Left ventricle myocardium inferior (tissue), 1 donor: ENCODE results near the gene KRT75. TPM values are rescaled to one million over a fixed set of nuclear protein-coding genes. Genes with fewer than 3 reads are reported as not detected.
A peak's percentile ranks its signal among the peaks of the same experiment; 100 is the strongest.

Source experiments
- DNase-seq: peaks from one replicate; pipeline ENCODE4 v3.0.0-alpha.2; 2020
- H3K27ac ChIP-seq: fragments of 200-600 bp; replicated peaks from 2 replicates; pipeline ENCODE4 v1.8.0; 2021
- H3K27me3 ChIP-seq: fragments of 200-600 bp; 2 replicates; pipeline ENCODE4 v1.8.0; 2021; ENCODE audit warnings: low read depth
- H3K36me3 ChIP-seq: fragments of 200-600 bp; 2 replicates; pipeline ENCODE4 v1.8.0; 2021
- H3K4me1 ChIP-seq: fragments of 200-600 bp; 2 replicates; pipeline ENCODE4 v1.8.0; 2021
- H3K4me3 ChIP-seq: fragments of 200-600 bp; 2 replicates; pipeline ENCODE4 v1.8.0; 2021; ENCODE audit warnings: mild to moderate bottlenecking, moderate library complexity
- H3K9me3 ChIP-seq: fragments of 200-600 bp; replicated peaks from 2 replicates; pipeline ENCODE4 v1.8.0; 2021
- intact Hi-C: fragments of 100-400 bp; cut with micrococcal nuclease; formaldehyde crosslinking; loops from one replicate; pipeline ENCODE4 v1.11.0; 2022
- total RNA-seq: library from RNA; stranded (reverse); fragmentation: NEBNext Ultra II Directional; extraction: Animal tissue kit (Norgen Biotek cat#: 25700); gene quantifications from one replicate; pipeline ENCODE4 v1.2.1, GENCODE V29; 2021
- TF ChIP-seq, protein P1 (sequence below): fragments of 200-600 bp; IDR thresholded peaks from 2 replicates; pipeline ENCODE4 v1.8.0; 2021; ENCODE audit warnings: antibody characterized with exemption, mild to moderate bottlenecking, borderline replicate concordance
- donor health status: DM: no; HTN: yes; CAD: no; lungs with severe emphysema.

The KRT75 gene
- total RNA-seq, 1 donor from 2014 or later, result not detected

GRCh38 chr12:52439845-52440244 lies 5.7 kb upstream of the KRT75 start:
- no peak overlapping the region for H3K4me3 ChIP-seq
- H3K9me3 ChIP-seq, result no peaks in the 10 kb centered on the region
- peaks cover 66% of the 10 kb centered on the region for H3K27me3 ChIP-seq
- intact Hi-C loops, result no loop called here
- H3K36me3 ChIP-seq, result no peaks in the 10 kb centered on the region
- no peak for DNase-seq
- H3K4me1 ChIP-seq, result peaks cover 5% of the 10 kb centered on the region
- no peak overlapping the region for H3K27ac ChIP-seq
- TF ChIP-seq, protein P1, sequence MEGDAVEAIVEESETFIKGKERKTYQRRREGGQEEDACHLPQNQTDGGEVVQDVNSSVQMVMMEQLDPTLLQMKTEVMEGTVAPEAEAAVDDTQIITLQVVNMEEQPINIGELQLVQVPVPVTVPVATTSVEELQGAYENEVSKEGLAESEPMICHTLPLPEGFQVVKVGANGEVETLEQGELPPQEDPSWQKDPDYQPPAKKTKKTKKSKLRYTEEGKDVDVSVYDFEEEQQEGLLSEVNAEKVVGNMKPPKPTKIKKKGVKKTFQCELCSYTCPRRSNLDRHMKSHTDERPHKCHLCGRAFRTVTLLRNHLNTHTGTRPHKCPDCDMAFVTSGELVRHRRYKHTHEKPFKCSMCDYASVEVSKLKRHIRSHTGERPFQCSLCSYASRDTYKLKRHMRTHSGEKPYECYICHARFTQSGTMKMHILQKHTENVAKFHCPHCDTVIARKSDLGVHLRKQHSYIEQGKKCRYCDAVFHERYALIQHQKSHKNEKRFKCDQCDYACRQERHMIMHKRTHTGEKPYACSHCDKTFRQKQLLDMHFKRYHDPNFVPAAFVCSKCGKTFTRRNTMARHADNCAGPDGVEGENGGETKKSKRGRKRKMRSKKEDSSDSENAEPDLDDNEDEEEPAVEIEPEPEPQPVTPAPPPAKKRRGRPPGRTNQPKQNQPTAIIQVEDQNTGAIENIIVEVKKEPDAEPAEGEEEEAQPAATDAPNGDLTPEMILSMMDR, result no peak

GRCh38 chr12:52439420-52439819 lies 5.2 kb upstream of the KRT75 start:
- Histone ChIP-seq H3K36me3 (no peaks in the 10 kb centered on the region), H3K4me1 (peaks cover 5% of the 10 kb centered on the region), H3K27ac (no peak overlapping the region), H3K4me3 (no peak overlapping the region), H3K9me3 (no peaks in the 10 kb centered on the region), H3K27me3 (peaks cover 64% of the 10 kb centered on the region)
- DNase-seq, result no peak
- intact Hi-C loops, result no loop called here
- TF ChIP-seq, protein P1, result no peak

DNA sequence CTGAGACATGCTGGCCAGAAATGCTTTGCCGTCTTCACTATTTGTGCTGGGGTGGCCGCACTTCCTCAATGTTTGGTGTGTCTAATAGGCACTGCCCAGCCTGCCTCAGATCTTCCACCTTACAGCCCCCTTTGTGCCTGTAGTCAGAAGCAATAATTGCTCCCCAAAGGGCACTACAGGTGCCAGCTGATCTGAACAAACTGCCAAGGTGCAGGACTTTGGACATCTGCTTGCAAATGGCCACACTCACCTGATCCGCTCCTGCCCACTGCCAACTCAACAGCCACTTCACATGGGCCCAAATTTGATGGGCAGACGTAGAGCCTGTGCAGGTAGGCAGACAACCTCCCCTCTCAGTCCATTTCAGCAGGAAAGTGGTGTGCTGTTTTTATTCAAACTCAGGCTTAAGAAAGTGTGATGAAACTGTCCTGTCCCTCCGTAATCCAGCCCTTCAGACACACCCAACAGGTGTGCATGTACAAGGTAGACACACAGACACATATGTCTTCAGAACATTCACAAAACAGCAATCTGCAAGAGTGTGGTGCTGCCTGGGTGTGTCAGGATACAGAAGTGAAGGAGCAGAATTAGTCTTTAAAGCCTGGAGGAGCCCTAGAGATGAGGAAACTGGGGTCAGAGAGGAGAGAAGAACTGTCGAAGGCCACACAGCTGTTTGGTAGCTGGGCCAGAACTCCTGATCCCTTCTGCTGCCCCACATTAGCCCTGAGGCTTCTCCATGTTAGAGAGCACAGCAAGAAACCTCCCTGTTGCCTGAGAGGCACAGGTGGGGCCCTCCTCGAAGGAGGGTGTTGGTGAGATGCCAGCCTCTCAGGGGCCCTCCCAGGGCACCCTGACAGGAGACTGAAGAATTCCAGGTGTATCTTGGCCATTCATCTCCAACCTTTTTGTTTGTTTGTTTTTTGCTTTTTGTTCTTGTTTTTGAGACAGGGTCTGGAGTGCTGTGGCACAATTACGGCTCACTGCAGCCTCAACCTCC lies 4.4 kb upstream of the KRT75 start:
- intact Hi-C loops, result no loop called here
- TF ChIP-seq, protein P1, result no peak
- no peaks in the 10 kb centered on the region for H3K9me3 ChIP-seq
- no peak overlapping the region for H3K4me3 ChIP-seq
- no peak for DNase-seq
- peaks cover 5% of the 10 kb centered on the region for H3K4me1 ChIP-seq
- H3K36me3 ChIP-seq, result no peaks in the 10 kb centered on the region
- H3K27ac ChIP-seq, result no peak overlapping the region
- H3K27me3 ChIP-seq, result peaks cover 64% of the 10 kb centered on the region

- no peaks in the 10 kb centered on the region for H3K9me3 ChIP-seq
- no peaks in the 10 kb centered on the region for H3K36me3 ChIP-seq
- no peak overlapping the region for H3K27ac ChIP-seq
- no peak for DNase-seq
- TF ChIP-seq, protein P1, result no peak
- peaks cover 1% of the 10 kb centered on the region for H3K4me1 ChIP-seq
- intact Hi-C loops, result no loop called here
- peaks cover 63% of the 10 kb centered on the region for H3K27me3 ChIP-seq
- no peak overlapping the region for H3K4me3 ChIP-seq
Measured at GRCh38 chr12:52437508-52437907, 3.3 kb upstream of the KRT75 start.

DNA sequence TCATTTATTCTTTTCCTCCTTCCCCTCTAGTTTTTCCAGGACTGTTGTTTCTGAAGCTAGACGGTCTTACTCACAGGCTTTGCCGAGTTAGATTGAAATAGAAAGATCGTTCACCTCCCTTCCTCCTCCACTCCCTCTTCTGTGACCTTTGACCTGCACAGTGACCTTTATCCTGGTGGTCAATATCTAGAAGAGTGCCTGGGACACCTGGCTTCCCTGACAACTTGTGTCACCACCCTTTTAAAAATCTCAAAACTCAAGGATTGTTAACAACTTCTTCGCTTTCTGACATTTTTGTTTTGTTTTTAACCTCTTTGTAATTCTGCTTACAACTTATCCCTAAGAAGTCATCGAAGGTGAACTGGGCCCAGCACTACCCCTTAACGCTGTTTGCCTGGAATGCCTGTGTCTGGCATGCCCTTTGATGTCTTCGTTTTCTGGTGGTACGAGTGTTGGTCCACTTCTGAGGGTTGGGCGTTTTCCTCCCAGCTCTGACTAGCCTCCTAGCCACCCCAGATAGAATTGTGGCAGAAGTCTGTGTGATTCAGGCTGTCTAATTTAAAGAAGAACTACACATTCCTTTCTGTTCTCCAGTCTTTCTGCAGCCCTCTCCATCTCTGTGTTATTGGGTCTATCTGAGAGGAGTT lies 2.8 kb upstream of the KRT75 start:
- intact Hi-C loops, result no loop called here
- H3K27ac ChIP-seq, result peak overlapping the region; percentile 18
- H3K27me3 ChIP-seq, result peaks cover 63% of the 10 kb centered on the region

More for the DNA sequence above, 2.8 kb upstream of the KRT75 start:
- Histone ChIP-seq H3K4me1 (no peaks in the 10 kb centered on the region), H3K9me3 (no peaks in the 10 kb centered on the region), H3K4me3 (no peak overlapping the region), H3K36me3 (no peaks in the 10 kb centered on the region)
- TF ChIP-seq, protein P1, result no peak
- DNase-seq, result no peak
